Stimulated activated CD8-positive, alpha-beta memory T cell treated with anti-CD3 and anti-CD28 coated beads, Interleukin-2, amount 100 ng/mL, for 1 hour (primary cell): ENCODE data around the gene RGS10.
"Not testable (repeated sequence)": the region's sequence is repeated elsewhere in the genome, so short reads cannot be mapped to it uniquely, and the experiment has no call there.

Experiments
- DNase-seq, 2 donors: peaks; one replicate each; pipeline ENCODE4 v3.0.0-alpha.2; 2020; ENCODE audit warnings: low read depth in 2 of 2

The RGS10 gene, protein sequence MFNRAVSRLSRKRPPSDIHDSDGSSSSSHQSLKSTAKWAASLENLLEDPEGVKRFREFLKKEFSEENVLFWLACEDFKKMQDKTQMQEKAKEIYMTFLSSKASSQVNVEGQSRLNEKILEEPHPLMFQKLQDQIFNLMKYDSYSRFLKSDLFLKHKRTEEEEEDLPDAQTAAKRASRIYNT

GRCh38 chr10:119542357-119542987 is at the start of gene RGS10:
Gene RGS10, minus strand, starts transcription at chr10:119542719. Its CDS starts 81 bp downstream, at chr10:119542638.
- DNase-seq = peak; percentile 63 to 73

DNA sequence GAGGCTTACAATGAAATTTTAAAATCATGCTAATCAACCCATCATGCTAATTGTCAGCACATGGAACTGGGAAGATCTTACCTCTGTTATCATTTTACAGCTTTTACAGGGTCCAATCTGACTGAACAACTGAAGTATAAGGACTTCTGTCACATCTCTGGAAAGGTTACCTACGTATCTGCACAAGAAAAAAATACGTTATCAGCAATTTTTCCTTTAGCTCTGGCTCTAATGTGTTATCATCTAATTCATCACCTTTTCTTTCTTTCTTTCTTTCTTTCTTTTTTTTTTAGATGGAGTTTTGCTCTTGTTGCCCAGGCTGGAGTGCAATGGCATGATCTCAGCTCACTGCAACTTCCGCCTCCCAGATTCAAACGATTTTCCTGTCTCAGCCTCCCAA is 45.6 kb upstream of the RGS10 start:
- DNase-seq = no peak

DNA sequence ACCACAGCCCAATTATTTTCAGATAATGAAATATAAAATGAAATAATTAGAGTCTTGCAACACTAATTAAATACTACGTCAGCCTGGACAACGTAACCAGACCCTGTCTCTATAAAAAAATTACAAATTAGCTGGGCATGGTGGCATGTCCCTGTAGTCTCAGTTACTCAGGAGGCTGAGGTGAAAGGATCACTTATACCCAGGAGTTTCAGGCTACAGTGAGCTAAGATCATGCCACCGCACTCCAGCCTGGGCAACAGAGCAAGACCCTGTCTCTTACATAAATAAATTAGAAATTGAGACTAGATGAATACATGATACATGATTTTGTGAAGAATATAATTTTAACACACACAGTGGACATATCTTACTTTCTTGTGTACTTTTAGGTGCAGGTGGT is 35.8 kb upstream of the RGS10 start:
- DNase-seq = no peak

DNA sequence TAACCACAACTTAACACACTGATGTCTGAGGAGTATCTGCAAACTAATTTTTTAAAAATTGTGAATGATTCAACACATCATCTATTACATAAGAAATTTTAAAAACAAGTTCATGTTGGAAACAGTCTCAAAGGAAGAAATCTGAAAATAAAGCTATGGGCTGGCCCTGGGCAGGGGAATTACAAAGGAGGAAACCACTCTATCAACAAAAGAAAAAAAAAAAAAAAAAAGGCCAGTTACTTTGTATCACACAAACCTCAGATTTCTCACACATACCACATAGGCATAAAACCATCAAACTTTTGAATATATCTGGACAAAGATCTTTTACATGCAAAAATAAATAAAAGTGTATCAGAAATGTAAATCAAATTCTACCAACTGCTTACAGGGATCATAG is 33.5 kb upstream of the RGS10 start:
- DNase-seq = no peak

- no peak for DNase-seq
These were observed 33.0 kb upstream of the RGS10 start for GRCh38 chr10:119575506-119575905.

- no peak for DNase-seq
These were observed 25.5 kb upstream of the RGS10 start for GRCh38 chr10:119567978-119568377.

DNA sequence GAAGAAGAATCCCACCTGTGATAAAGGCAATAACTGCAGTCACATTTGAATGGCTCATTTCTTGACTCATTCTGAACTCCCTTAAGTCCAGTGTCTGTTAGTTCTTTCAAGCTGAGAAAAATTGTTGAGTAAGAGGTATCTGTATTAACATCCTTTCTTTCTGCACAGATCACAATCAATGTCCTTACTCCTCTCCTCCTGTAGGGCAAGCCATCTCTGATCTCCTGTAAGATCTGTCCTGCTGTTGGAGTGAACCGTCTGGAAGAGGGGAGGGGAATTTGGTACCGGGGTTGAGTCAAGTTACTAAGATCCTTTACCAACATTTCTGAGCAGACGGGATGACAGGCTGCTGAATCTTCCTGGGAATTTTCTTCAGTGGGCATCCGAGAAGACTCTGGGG is 19.6 kb upstream of the RGS10 start:
- DNase-seq = no peak

GRCh38 chr10:119559511-119559910 is 17.0 kb upstream of the RGS10 start:
- DNase-seq = not testable (repeated sequence)

- DNase-seq = not testable (repeated sequence)
These were observed 13.6 kb upstream of the RGS10 start for GRCh38 chr10:119556081-119556480.

- no peak for DNase-seq
These were observed 12.8 kb upstream of the RGS10 start for GRCh38 chr10:119555178-119555784.

GRCh38 chr10:119550827-119551226 is 8.3 kb upstream of the RGS10 start:
- no peak for DNase-seq

DNA sequence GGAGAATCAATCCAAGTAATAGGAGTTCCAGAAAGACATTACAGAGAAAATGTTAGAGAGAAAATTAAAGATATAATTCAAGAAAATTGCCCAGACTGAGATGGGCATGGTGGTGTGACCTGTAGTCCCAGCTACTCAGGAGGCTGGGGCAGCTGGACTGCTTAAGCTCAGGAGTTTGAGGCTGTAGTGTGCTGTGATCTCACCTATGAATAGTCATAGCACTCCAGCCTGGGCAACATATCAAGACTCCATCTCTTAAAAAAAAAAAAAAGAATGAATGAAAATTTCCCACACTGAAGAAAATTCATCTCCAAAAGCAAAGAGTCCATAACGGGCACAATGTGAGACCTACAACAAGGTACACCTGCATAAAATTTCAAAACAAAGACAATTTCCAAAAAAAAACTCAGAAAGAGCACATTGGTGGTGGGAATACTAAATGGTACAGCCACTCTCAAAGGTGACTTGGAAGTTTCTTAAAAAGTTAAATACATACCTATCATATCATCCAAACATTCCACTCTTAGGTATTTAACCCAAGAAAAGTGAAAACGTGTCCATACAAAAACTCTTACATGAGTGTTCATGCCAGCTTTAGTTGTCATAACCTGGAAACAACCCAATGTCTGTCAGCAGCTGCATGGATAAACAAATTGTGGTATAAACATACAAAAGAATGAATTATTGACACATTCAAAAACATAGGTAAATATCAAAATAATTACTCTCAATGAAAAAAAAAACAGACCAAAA is 6.9 kb upstream of the RGS10 start:
- DNase-seq = no peak

GRCh38 chr10:119546009-119546408 is 3.5 kb upstream of the RGS10 start:
- no peak for DNase-seq

DNA sequence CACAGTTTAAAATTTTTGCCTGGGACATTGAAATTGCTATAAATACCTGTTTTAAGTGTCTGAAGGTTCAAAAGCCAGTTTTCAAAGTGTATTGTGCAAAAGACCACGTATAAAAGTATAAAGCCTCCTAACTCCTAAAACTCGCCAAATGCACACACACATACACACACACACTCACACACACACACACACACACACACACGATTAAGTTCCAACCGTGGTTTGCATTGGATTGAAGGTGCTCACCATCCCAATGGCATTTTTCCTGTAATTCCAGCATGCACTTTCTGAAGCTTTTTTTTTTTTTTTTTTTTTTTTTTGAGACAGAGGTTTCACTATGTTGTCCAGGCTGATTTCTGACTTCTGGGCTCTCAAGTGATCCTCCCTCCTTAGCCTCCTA is 2.8 kb upstream of the RGS10 start:
- no peak for DNase-seq

GRCh38 chr10:119543814-119544642 is 1.5 kb upstream of the RGS10 start:
- DNase-seq = no peak

DNA sequence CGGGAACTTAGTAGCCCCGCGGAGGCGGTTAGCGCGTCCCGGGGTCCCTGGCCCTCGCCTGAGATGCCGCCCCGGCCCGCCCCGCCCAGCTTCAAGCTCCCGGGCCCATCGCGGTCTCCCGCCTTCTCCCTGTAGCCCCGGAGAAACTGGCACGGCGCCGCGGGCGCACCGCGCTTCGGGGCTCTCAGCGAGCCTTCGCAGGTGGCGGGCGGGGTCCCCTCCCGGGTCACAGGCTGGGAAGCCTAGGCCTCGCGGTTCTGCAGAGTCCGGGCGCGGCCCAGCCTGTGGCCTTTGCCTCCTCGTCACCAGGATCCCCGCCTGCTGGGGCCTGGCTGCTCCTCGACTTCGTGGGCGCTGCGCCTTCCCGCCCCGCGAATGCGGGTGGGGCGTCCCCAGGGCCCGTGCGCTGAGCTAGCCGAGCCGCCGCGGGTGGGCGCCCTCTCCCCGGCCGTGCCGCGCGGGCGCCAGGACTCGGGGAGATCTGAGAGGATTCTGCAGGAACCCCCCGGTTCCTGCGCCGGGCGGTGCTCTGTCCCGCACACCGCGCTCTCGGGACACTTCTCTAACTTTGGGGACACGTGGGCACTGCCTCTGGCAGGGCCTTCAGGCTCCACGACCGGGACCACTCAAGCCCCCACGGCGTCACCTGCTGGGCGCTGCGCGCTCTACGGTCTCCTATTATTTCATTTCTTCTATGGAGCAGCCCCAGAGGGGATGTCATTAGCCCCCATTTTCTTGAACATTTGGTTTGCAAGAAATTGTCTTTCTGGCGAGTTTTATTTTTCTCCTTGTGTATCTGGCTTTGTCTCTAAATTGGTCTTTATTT is 682 bp upstream of the RGS10 start:
- DNase-seq = peak; percentile 28 to 46

GRCh38 chr10:119541459-119542356 is 811 bp downstream of the RGS10 start:
- peak in 1 of 2 donors; percentile 39 for DNase-seq

GRCh38 chr10:119541046-119541445 is 1.5 kb downstream of the RGS10 start:
- no peak for DNase-seq

DNA sequence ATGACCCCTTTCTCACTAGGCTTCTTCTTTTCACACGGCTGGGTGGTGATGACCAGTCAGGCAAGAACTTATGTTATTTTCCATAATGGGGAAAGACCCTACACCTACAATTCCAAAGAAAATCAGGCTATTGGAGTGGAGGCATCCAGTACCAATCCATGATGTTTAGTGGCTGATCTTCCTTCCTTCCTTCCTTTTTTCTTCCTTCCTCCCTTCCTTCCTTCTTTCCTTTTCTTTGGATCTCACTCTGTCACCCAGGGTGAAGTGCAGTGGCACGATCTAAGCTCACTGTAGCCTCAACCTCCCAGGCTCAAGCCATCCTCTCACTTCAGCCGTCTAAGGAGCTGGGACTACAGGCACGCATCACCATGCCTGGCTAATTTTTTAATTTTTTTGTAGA is 2.5 kb downstream of the RGS10 start:
- no peak for DNase-seq

DNA sequence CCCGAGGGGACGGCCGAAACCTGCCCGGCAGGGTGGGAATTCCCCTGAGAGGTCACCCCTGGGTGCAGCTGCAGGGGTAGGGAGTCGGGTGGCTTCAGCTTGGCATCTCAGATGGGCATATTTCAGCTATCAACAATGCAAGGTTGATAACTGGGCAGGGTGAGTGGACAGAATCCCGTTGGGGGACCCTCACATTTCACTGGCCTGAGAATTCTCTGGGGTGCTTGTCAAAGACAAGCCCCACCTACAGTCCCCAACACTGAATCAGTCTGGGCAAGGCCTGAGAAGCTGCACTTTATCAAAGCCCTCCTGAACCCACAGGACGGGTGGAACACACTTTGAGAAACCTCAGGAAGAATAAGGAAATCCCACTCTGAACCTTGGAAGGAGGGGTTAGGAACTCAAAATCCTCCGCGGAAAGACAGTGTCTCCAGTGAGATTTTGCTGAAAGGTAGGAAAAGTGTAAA is 3.1 kb downstream of the RGS10 start:
- no peak for DNase-seq
